GM12873 (cell line): ENCODE data around the gene OXCT2.

ENCODE experiments used
- TF ChIP-seq, protein P1 (sequence below): IDR thresholded peaks from 2 replicates; pipeline ENCODE4 v1.5.1; 2012; ENCODE audit warnings: low read depth, mild to moderate bottlenecking, moderate library complexity, low read length, control low read depth; ENCODE audit not compliant: insufficient read depth; ENCODE audit errors: missing control alignments

OXCT2 gene

DNA sequence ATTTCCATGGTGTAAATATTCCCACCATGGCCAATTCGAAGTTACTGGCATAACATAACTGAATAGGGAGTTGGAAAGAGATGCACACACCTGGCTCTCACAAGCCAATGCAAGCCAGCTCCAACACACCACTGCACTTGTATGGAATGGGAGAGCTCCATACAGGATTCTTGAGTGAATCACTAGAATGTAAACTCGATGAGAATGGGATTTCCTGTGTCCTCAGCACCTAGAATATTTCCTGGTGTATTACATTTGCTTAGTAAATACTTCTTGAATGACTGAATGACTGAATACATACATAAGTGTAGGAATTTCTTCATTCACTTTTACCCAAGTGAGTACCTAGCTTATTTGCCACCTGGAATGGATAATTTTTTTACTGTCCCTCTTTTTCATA, 48.7 kb downstream of the OXCT2 start:
- TF ChIP-seq, protein P1, sequence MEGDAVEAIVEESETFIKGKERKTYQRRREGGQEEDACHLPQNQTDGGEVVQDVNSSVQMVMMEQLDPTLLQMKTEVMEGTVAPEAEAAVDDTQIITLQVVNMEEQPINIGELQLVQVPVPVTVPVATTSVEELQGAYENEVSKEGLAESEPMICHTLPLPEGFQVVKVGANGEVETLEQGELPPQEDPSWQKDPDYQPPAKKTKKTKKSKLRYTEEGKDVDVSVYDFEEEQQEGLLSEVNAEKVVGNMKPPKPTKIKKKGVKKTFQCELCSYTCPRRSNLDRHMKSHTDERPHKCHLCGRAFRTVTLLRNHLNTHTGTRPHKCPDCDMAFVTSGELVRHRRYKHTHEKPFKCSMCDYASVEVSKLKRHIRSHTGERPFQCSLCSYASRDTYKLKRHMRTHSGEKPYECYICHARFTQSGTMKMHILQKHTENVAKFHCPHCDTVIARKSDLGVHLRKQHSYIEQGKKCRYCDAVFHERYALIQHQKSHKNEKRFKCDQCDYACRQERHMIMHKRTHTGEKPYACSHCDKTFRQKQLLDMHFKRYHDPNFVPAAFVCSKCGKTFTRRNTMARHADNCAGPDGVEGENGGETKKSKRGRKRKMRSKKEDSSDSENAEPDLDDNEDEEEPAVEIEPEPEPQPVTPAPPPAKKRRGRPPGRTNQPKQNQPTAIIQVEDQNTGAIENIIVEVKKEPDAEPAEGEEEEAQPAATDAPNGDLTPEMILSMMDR: no peak

GRCh38 chr1:39721664-39722063, 49.5 kb downstream of the OXCT2 start:
- TF ChIP-seq, protein P1: no peak

- TF ChIP-seq, protein P1: peak; percentile 44
These were observed 50.8 kb downstream of the OXCT2 start for GRCh38 chr1:39720094-39720999.
